Mesenchymal stem cell (in vitro differentiated cells and primary cell): ENCODE measurements around the gene RLF.
A peak's percentile ranks its signal among the peaks of the same experiment; 100 is the strongest.

Experiments
- DNase-seq: peaks from one replicate; pipeline ENCODE4 v3.0.0-alpha.2; 2013
- H2AFZ ChIP-seq: one replicate; pipeline ENCODE4 v1.6.1; 2013; ENCODE audit warnings: low read depth, mild to moderate bottlenecking, control low read depth, inconsistent platforms, low read length, moderate library complexity
- H2AK5ac ChIP-seq: 2 replicates; pipeline ENCODE4 v1.6.1; 2013; ENCODE audit warnings: low read length, moderate library complexity, mild to moderate bottlenecking, inconsistent platforms; ENCODE audit not compliant: severe bottlenecking
- H2BK120ac ChIP-seq: one replicate; pipeline ENCODE4 v1.6.1; 2013; ENCODE audit warnings: low read depth, mild to moderate bottlenecking, inconsistent platforms, low read length, moderate library complexity
- H2BK12ac ChIP-seq, 2 experiments: one replicate each; pipeline ENCODE4 v1.6.1; 2013; ENCODE audit warnings: inconsistent platforms in 2 of 2, low read length in 2 of 2, mild to moderate bottlenecking in 2 of 2, moderate library complexity in 2 of 2, control low read depth in 1 of 2
- H2BK15ac ChIP-seq: one replicate; pipeline ENCODE4 v1.6.1; 2013; ENCODE audit warnings: mild to moderate bottlenecking, low read depth, inconsistent platforms; ENCODE audit not compliant: poor library complexity, severe bottlenecking
- H2BK5ac ChIP-seq: 2 replicates; pipeline ENCODE4 v1.6.1; 2013; ENCODE audit warnings: low read depth, mild to moderate bottlenecking, low read length, control low read depth, inconsistent platforms; ENCODE audit not compliant: poor library complexity, severe bottlenecking
- H3K14ac ChIP-seq, 2 experiments: one replicate each; pipeline ENCODE4 v1.6.1; 2013; ENCODE audit warnings: inconsistent platforms in 2 of 2, low read length in 2 of 2, control low read depth in 1 of 2, mild to moderate bottlenecking in 1 of 2, moderate library complexity in 1 of 2
- H3K18ac ChIP-seq, 2 experiments: one replicate each; pipeline ENCODE4 v1.6.1; 2013; ENCODE audit warnings: inconsistent platforms in 2 of 2, low read length in 2 of 2, control low read depth in 1 of 2, low read depth in 1 of 2, mild to moderate bottlenecking in 1 of 2
- H3K23ac ChIP-seq, 2 experiments: one replicate each; pipeline ENCODE4 v1.6.1; 2013; ENCODE audit warnings: inconsistent platforms in 2 of 2, low read length in 2 of 2, mild to moderate bottlenecking in 2 of 2, moderate library complexity in 2 of 2, control low read depth in 1 of 2
- H3K27ac ChIP-seq: 2 replicates; pipeline ENCODE4 v1.5.1; 2013; ENCODE audit warnings: mild to moderate bottlenecking, moderate library complexity, low read length, control low read depth, inconsistent platforms; ENCODE audit not compliant: poor library complexity, severe bottlenecking
- H3K27me3 ChIP-seq, 2 experiments: 2 replicates each; pipeline versions ENCODE4 v1.6.1 to v1.7.0; 2013; ENCODE audit warnings: low read length in 2 of 2, mild to moderate bottlenecking in 2 of 2, moderate library complexity in 2 of 2, control low read depth in 1 of 2, inconsistent platforms in 1 of 2; ENCODE audit not compliant: control insufficient read depth in 1 of 2, insufficient read depth in 1 of 2
- H3K36me3 ChIP-seq, 2 experiments: 2 replicates each; pipeline versions ENCODE4 v1.6.1 to v1.7.0; 2013; ENCODE audit warnings: low read length in 2 of 2, control low read depth in 1 of 2, inconsistent platforms in 1 of 2, low read depth in 1 of 2, mild to moderate bottlenecking in 1 of 2; ENCODE audit not compliant: insufficient read depth in 2 of 2, control insufficient read depth in 1 of 2
- H3K4ac ChIP-seq, 2 experiments: one replicate each; pipeline ENCODE4 v1.6.1; 2013; ENCODE audit warnings: inconsistent platforms in 2 of 2, low read length in 2 of 2, mild to moderate bottlenecking in 2 of 2, moderate library complexity in 2 of 2, control low read depth in 1 of 2, low read depth in 1 of 2
- H3K4me1 ChIP-seq: 2 replicates; pipeline ENCODE4 v1.6.1; 2013; ENCODE audit warnings: low read depth, low read length, control low read depth; ENCODE audit not compliant: control insufficient read depth, insufficient read depth
- H3K4me2 ChIP-seq: 2 replicates; pipeline ENCODE4 v1.6.1; 2013; ENCODE audit warnings: low read length, mild to moderate bottlenecking, inconsistent platforms; ENCODE audit not compliant: poor library complexity, severe bottlenecking
- H3K4me3 ChIP-seq, 2 experiments: 2 replicates each; pipeline versions ENCODE4 v1.5.1 to v1.7.0; 2013; ENCODE audit warnings: low read length in 2 of 2, mild to moderate bottlenecking in 2 of 2, control low read depth in 1 of 2, low read depth in 1 of 2; ENCODE audit not compliant: insufficient read depth in 1 of 2
- H3K79me1 ChIP-seq: replicated peaks from 2 replicates; pipeline ENCODE4 v1.6.1; 2013; ENCODE audit warnings: mild to moderate bottlenecking, control low read depth, low read length, inconsistent platforms; ENCODE audit not compliant: poor library complexity, severe bottlenecking
- H3K9ac ChIP-seq: 2 replicates; pipeline ENCODE4 v1.7.0; 2013; ENCODE audit warnings: mild to moderate bottlenecking, low read length, moderate library complexity
- H3K9me3 ChIP-seq: 2 replicates; pipeline ENCODE4 v1.7.0; 2013; ENCODE audit warnings: mild to moderate bottlenecking, low read length; ENCODE audit not compliant: control insufficient read depth
- H4K8ac ChIP-seq: one replicate; pipeline ENCODE4 v1.6.1; 2013; ENCODE audit warnings: inconsistent platforms, mild to moderate bottlenecking, low read length, moderate library complexity
- H4K91ac ChIP-seq: one replicate; pipeline ENCODE4 v1.6.1; 2013; ENCODE audit warnings: mild to moderate bottlenecking, low read length, inconsistent platforms
- WGBS: methylation state at CpG from one replicate; pipeline ENCODE4 v1.1.7; 2013; ENCODE audit warnings: mixed read lengths; 5-methylcytosine and 5-hydroxymethylcytosine counted together

The RLF gene

GRCh38 chr1:40268211-40268610 lies 107.0 kb downstream of the RLF start:
- Histone ChIP-seq H2BK120ac (no peak overlapping the region), H3K79me1 (peaks cover 21% of the 10 kb centered on the region), H3K4me2 (no peak overlapping the region), H3K18ac (no peak overlapping the region), H3K9ac (peak overlapping the region; percentile 95), H2BK15ac (no peak overlapping the region), H3K27me3 (no peaks in the 10 kb centered on the region), H3K4me3 (no peak overlapping the region), H4K8ac (no peak overlapping the region), H4K91ac (no peak overlapping the region), H2BK12ac (no peak overlapping the region), H3K36me3 (peaks cover 15 to 81% of the 10 kb centered on the region in 2 experiments), H3K23ac (no peak overlapping the region), H2BK5ac (no peak overlapping the region), H3K27ac (no peak overlapping the region), H2AFZ (no peak overlapping the region), H3K4me1 (peaks cover 4% of the 10 kb centered on the region), H3K4ac (no peak overlapping the region), H3K14ac (no peak overlapping the region), H2AK5ac (no peak overlapping the region), H3K9me3 (no peaks in the 10 kb centered on the region)
- no peak for DNase-seq

GRCh38 chr1:40270152-40270834 lies 109.1 kb downstream of the RLF start:
- Histone ChIP-seq H2BK5ac (no peak overlapping the region), H3K9ac (peak overlapping the region; percentile 56), H3K27ac (no peak overlapping the region), H3K4ac (no peak overlapping the region), H2BK120ac (no peak overlapping the region), H2BK12ac (no peak overlapping the region), H4K91ac (no peak overlapping the region), H3K9me3 (no peaks in the 10 kb centered on the region), H3K14ac (no peak overlapping the region), H2AK5ac (no peak overlapping the region), H3K4me2 (no peak overlapping the region), H3K4me3 (no peak overlapping the region), H2BK15ac (no peak overlapping the region), H3K18ac (no peak overlapping the region), H2AFZ (no peak overlapping the region), H4K8ac (no peak overlapping the region), H3K23ac (no peak overlapping the region), H3K79me1 (peaks cover 14% of the 10 kb centered on the region), H3K36me3 (peaks cover 12 to 78% of the 10 kb centered on the region in 2 experiments), H3K4me1 (peaks cover 6% of the 10 kb centered on the region), H3K27me3 (no peaks in the 10 kb centered on the region)
- WGBS: 82% methylated on average over 3 of the region's 3 CpGs
- DNase-seq: peak; percentile 30

GRCh38 chr1:40272653-40273213 lies 111.5 kb downstream of the RLF start:
- H2BK120ac ChIP-seq: no peak overlapping the region
- no peak overlapping the region for H4K91ac ChIP-seq
- H3K18ac ChIP-seq: no peak overlapping the region
- no peak overlapping the region for H2BK15ac ChIP-seq
- H3K9me3 ChIP-seq: no peaks in the 10 kb centered on the region
- H3K79me1 ChIP-seq: peaks cover 14% of the 10 kb centered on the region
- no peak overlapping the region for H2BK5ac ChIP-seq
- no peak overlapping the region for H2BK12ac ChIP-seq
- H2AK5ac ChIP-seq: no peak overlapping the region
- no peak overlapping the region for H3K9ac ChIP-seq
- no peak overlapping the region for H3K27ac ChIP-seq
- WGBS: 100% methylated on average over 2 of the region's 3 CpGs
- H3K4me3 ChIP-seq: no peak overlapping the region
- peaks cover 4% of the 10 kb centered on the region for H3K4me1 ChIP-seq
- H3K4ac ChIP-seq: no peak overlapping the region
- H3K14ac ChIP-seq: no peak overlapping the region
- DNase-seq: no peak
- H3K27me3 ChIP-seq: no peaks in the 10 kb centered on the region
- H3K4me2 ChIP-seq: no peak overlapping the region
- peaks cover 10 to 79% of the 10 kb centered on the region in 2 experiments for H3K36me3 ChIP-seq
- H2AFZ ChIP-seq: no peak overlapping the region
- no peak overlapping the region for H3K23ac ChIP-seq
- no peak overlapping the region for H4K8ac ChIP-seq

GRCh38 chr1:40273547-40274166 lies 112.5 kb downstream of the RLF start:
- H3K27me3 ChIP-seq: no peaks in the 10 kb centered on the region
- 78% methylated on average over 1 of the region's 4 CpGs for WGBS
- no peak for DNase-seq
- no peak overlapping the region for H4K91ac ChIP-seq
- H3K4me2 ChIP-seq: peak overlapping the region; percentile 36
- no peak overlapping the region for H2AK5ac ChIP-seq
- H3K36me3 ChIP-seq: peaks cover 7 to 79% of the 10 kb centered on the region in 2 experiments
- H3K9me3 ChIP-seq: no peaks in the 10 kb centered on the region
- H2BK120ac ChIP-seq: no peak overlapping the region
- no peak overlapping the region for H3K27ac ChIP-seq
- H2BK5ac ChIP-seq: no peak overlapping the region
- H3K9ac ChIP-seq: no peak overlapping the region
- H3K4ac ChIP-seq: no peak overlapping the region
- no peak overlapping the region for H3K14ac ChIP-seq
- peaks cover 4% of the 10 kb centered on the region for H3K4me1 ChIP-seq
- H2AFZ ChIP-seq: no peak overlapping the region
- H3K79me1 ChIP-seq: peaks cover 14% of the 10 kb centered on the region
- no peak overlapping the region for H4K8ac ChIP-seq
- no peak overlapping the region for H2BK12ac ChIP-seq
- H3K23ac ChIP-seq: no peak overlapping the region
- H2BK15ac ChIP-seq: no peak overlapping the region
- H3K18ac ChIP-seq: no peak overlapping the region
- H3K4me3 ChIP-seq: no peak overlapping the region
